HEK293 (cell line): Measurements from ENCODE around the gene TMEM151B.
"Not testable (repeated sequence)": the region's sequence is repeated elsewhere in the genome, so short reads cannot be mapped to it uniquely, and the experiment has no call there.

Experiments
- HOXA7 ChIP-seq: sonication (generic); formaldehyde crosslinking; IDR thresholded peaks from 2 replicates; pipeline ENCODE4 v1.8.1; 2022; ENCODE audit warnings: missing genetic modification reagents, borderline replicate concordance
- MYNN ChIP-seq: fragments of 450-650 bp; formaldehyde crosslinking; IDR thresholded peaks from 2 replicates; pipeline ENCODE4 v1.5.1; 2016; ENCODE audit warnings: missing biosample characterization, missing genetic modification characterization, borderline replicate concordance
- ZBTB10 ChIP-seq: fragments of 450-650 bp; formaldehyde crosslinking; IDR thresholded peaks from 2 replicates; pipeline ENCODE4 v1.5.1; 2016; ENCODE audit warnings: missing biosample characterization, missing genetic modification characterization
- ZNF138 ChIP-seq: fragments of 450-650 bp; formaldehyde crosslinking; IDR thresholded peaks from 2 replicates; pipeline ENCODE4 v1.5.1; 2016; ENCODE audit warnings: missing biosample characterization, missing genetic modification characterization, borderline replicate concordance
- ZNF266 ChIP-seq: fragments of 450-650 bp; formaldehyde crosslinking; IDR thresholded peaks from 2 replicates; pipeline ENCODE4 v1.5.1; 2016; ENCODE audit warnings: missing biosample characterization, missing genetic modification characterization, low read depth
- ZNF561 ChIP-seq: fragments of 450-650 bp; IDR thresholded peaks from 2 replicates; pipeline ENCODE4 v1.5.1; 2018; ENCODE audit warnings: missing biosample characterization, missing genetic modification characterization, borderline replicate concordance
- TF ChIP-seq, protein P1 (sequence below): fragments of 450-650 bp; formaldehyde crosslinking; IDR thresholded peaks from 2 replicates; pipeline ENCODE4 v1.5.1; 2016; ENCODE audit warnings: missing biosample characterization, missing genetic modification characterization
- TF ChIP-seq, protein P2 (sequence below): fragments of 450-650 bp; formaldehyde crosslinking; IDR thresholded peaks from 2 replicates; pipeline ENCODE4 v1.5.1; 2016; ENCODE audit warnings: missing biosample characterization, missing genetic modification characterization

GRCh38 chr6:44231426-44231825 lies 38.8 kb upstream of the TMEM151B start:
- not testable (repeated sequence) for TF ChIP-seq ZBTB10 (tag by site-specific recombination); ZNF266 (tag by site-specific recombination); HOXA7 (CRISPR knock-in tag); ZNF561 (tag by site-specific recombination); MYNN; ZNF138 (tag by site-specific recombination)
- TF ChIP-seq, protein P1, sequence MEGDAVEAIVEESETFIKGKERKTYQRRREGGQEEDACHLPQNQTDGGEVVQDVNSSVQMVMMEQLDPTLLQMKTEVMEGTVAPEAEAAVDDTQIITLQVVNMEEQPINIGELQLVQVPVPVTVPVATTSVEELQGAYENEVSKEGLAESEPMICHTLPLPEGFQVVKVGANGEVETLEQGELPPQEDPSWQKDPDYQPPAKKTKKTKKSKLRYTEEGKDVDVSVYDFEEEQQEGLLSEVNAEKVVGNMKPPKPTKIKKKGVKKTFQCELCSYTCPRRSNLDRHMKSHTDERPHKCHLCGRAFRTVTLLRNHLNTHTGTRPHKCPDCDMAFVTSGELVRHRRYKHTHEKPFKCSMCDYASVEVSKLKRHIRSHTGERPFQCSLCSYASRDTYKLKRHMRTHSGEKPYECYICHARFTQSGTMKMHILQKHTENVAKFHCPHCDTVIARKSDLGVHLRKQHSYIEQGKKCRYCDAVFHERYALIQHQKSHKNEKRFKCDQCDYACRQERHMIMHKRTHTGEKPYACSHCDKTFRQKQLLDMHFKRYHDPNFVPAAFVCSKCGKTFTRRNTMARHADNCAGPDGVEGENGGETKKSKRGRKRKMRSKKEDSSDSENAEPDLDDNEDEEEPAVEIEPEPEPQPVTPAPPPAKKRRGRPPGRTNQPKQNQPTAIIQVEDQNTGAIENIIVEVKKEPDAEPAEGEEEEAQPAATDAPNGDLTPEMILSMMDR (tag by site-specific recombination) = not testable (repeated sequence)
- TF ChIP-seq, protein P2, sequence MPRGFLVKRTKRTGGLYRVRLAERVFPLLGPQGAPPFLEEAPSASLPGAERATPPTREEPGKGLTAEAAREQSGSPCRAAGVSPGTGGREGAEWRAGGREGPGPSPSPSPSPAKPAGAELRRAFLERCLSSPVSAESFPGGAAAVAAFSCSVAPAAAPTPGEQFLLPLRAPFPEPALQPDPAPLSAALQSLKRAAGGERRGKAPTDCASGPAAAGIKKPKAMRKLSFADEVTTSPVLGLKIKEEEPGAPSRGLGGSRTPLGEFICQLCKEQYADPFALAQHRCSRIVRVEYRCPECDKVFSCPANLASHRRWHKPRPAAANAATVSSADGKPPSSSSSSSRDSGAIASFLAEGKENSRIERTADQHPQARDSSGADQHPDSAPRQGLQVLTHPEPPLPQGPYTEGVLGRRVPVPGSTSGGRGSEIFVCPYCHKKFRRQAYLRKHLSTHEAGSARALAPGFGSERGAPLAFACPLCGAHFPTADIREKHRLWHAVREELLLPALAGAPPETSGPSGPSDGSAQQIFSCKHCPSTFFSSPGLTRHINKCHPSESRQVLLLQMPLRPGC (tag by site-specific recombination) = not testable (repeated sequence)
